Measurements from ENCODE around the gene AAGAB. TPM values are rescaled to one million over a fixed set of nuclear protein-coding genes. Genes with fewer than 3 reads are reported as not detected.

The AAGAB gene
- total and polyA plus RNA-seq, 12 donors: 12.4 to 63.7 (median 29.2) TPM

GRCh38 chr15:67199881-67200763 is 54.3 kb downstream of the AAGAB start:
- TF ChIP-seq POLR2A (IDR thresholded peaks at IDR 0.05): no peak
- TF ChIP-seq CTCF (IDR thresholded peaks at IDR 0.05): no peak
- peak in 1 of 7 donors; percentile 23 for DNase-seq
- H3K4me3 ChIP-seq: no peak overlapping the region
- no peaks in the 10 kb centered on the region for H3K9me3 ChIP-seq (replicated peaks in 1 of 3)
- peaks cover 0 to 18% of the 10 kb centered on the region in 2 donors for H3K36me3 ChIP-seq (replicated peaks in 1 of 2)
- 37 to 40% (median 38%) methylated on average over 8 of the region's 8 CpGs for WGBS, 4 donors
- peaks cover 6 to 11% of the 10 kb centered on the region in 2 donors for H3K4me1 ChIP-seq (replicated peaks in 1 of 2)
- intact Hi-C loops (cut with DNase I): no loop called here
- H3K27ac ChIP-seq: no peak overlapping the region
- no peaks in the 10 kb centered on the region for H3K27me3 ChIP-seq

GRCh38 chr15:67199391-67199790 is 55.1 kb downstream of the AAGAB start:
- WGBS, 4 donors: 92 to 98% (median 97%) methylated on average over 4 of the region's 4 CpGs
- intact Hi-C loops (cut with DNase I): no loop called here
- DNase-seq: no peak

GRCh38 chr15:67198157-67198754 is 56.2 kb downstream of the AAGAB start:
- Histone ChIP-seq H3K27me3 (no peaks in the 10 kb centered on the region), H3K4me1 (replicated peaks in 1 of 2) (peaks cover 6 to 11% of the 10 kb centered on the region in 2 donors), H3K9me3 (replicated peaks in 1 of 3) (no peaks in the 10 kb centered on the region), H3K36me3 (replicated peaks in 1 of 2) (peaks cover 0 to 9% of the 10 kb centered on the region in 2 donors), H3K4me3 (no peak overlapping the region), H3K27ac (no peak overlapping the region)
- TF ChIP-seq POLR2A (IDR thresholded peaks at IDR 0.05) (no peak), CTCF (IDR thresholded peaks at IDR 0.05) (no peak)
- DNase-seq: no peak
- intact Hi-C loops (cut with DNase I): no loop called here
- 94 to 99% (median 98%) methylated on average over 7 of the region's 7 CpGs for WGBS, 4 donors

More at GRCh38 chr15:67199391-67199790, 55.1 kb downstream of the AAGAB start:
- H3K4me3 ChIP-seq: no peak overlapping the region
- TF ChIP-seq CTCF (IDR thresholded peaks at IDR 0.05): no peak
- no peaks in the 10 kb centered on the region for H3K9me3 ChIP-seq (replicated peaks in 1 of 3)
- H3K4me1 ChIP-seq (replicated peaks in 1 of 2): peaks cover 6 to 11% of the 10 kb centered on the region in 2 donors
- no peaks in the 10 kb centered on the region for H3K27me3 ChIP-seq
- H3K36me3 ChIP-seq (replicated peaks in 1 of 2): peaks cover 0 to 18% of the 10 kb centered on the region in 2 donors
- H3K27ac ChIP-seq: no peak overlapping the region

GRCh38 chr15:67197364-67197695 is 57.1 kb downstream of the AAGAB start:
- Histone ChIP-seq H3K36me3 (replicated peaks in 1 of 2) (no peaks in the 10 kb centered on the region), H3K4me1 (replicated peaks in 1 of 2) (peaks cover 6 to 11% of the 10 kb centered on the region in 2 donors), H3K9me3 (replicated peaks in 1 of 3) (no peaks in the 10 kb centered on the region), H3K27ac (no peak overlapping the region), H3K27me3 (no peaks in the 10 kb centered on the region), H3K4me3 (no peak overlapping the region)
- WGBS, 4 donors: 94 to 100% (median 99%) methylated on average over 2 of the region's 2 CpGs
- no peak for TF ChIP-seq CTCF (IDR thresholded peaks at IDR 0.05)
- TF ChIP-seq POLR2A (IDR thresholded peaks at IDR 0.05): no peak
- intact Hi-C loops (cut with DNase I): no loop called here
- DNase-seq: no peak
